HG02623 (cell line): ENCODE results near the gene MICAL1.

Experiments used
- ATAC-seq: cut with Tn5 transposase; IDR thresholded peaks from one replicate; pipeline ENCODE4 v1.9.1; 2021; ENCODE audit warnings: moderate library complexity; ENCODE audit not compliant: unreplicated experiment

Gene MICAL1, protein sequence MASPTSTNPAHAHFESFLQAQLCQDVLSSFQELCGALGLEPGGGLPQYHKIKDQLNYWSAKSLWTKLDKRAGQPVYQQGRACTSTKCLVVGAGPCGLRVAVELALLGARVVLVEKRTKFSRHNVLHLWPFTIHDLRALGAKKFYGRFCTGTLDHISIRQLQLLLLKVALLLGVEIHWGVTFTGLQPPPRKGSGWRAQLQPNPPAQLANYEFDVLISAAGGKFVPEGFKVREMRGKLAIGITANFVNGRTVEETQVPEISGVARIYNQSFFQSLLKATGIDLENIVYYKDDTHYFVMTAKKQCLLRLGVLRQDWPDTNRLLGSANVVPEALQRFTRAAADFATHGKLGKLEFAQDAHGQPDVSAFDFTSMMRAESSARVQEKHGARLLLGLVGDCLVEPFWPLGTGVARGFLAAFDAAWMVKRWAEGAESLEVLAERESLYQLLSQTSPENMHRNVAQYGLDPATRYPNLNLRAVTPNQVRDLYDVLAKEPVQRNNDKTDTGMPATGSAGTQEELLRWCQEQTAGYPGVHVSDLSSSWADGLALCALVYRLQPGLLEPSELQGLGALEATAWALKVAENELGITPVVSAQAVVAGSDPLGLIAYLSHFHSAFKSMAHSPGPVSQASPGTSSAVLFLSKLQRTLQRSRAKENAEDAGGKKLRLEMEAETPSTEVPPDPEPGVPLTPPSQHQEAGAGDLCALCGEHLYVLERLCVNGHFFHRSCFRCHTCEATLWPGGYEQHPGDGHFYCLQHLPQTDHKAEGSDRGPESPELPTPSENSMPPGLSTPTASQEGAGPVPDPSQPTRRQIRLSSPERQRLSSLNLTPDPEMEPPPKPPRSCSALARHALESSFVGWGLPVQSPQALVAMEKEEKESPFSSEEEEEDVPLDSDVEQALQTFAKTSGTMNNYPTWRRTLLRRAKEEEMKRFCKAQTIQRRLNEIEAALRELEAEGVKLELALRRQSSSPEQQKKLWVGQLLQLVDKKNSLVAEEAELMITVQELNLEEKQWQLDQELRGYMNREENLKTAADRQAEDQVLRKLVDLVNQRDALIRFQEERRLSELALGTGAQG

DNA sequence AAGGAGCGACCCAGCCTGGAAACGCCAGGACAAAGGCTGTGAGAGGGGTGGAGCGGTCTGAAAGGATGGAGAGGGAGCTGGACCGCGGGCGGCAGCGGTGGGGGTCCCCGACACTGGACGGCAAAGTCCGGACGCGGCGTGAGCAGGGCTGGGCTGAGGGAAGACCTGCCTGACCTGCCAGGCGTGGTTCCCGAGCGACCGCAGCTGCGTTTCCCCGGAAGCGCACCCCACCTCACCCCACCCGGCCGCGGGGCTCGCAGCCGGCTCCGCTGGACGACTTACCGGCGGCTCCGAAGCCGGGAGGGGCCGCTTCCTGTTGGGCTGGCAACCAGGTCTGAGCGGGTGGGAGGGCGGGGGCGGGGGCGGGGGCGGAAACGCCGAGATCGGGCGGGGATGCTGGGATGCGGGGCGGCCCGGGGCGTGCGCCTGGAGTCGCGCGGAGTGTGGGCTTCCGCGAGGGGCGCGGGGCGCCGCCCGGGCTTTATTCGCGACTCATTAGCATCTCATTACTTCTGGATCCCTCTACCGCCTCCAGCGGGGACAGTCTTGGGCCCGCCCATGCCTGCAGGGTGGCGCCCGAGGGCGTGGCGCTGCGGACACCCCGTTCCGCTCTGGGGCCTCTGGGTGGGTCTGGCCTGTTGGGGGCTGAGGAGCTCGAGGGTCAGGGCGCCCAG is at the start of gene MICAL1:
TSS of gene MICAL1 (minus strand) at position 336 of the 674 bp plus-strand sequence. CDS start 1,576 bp downstream, outside the sequence.
- ATAC-seq = peak; percentile 56

DNA sequence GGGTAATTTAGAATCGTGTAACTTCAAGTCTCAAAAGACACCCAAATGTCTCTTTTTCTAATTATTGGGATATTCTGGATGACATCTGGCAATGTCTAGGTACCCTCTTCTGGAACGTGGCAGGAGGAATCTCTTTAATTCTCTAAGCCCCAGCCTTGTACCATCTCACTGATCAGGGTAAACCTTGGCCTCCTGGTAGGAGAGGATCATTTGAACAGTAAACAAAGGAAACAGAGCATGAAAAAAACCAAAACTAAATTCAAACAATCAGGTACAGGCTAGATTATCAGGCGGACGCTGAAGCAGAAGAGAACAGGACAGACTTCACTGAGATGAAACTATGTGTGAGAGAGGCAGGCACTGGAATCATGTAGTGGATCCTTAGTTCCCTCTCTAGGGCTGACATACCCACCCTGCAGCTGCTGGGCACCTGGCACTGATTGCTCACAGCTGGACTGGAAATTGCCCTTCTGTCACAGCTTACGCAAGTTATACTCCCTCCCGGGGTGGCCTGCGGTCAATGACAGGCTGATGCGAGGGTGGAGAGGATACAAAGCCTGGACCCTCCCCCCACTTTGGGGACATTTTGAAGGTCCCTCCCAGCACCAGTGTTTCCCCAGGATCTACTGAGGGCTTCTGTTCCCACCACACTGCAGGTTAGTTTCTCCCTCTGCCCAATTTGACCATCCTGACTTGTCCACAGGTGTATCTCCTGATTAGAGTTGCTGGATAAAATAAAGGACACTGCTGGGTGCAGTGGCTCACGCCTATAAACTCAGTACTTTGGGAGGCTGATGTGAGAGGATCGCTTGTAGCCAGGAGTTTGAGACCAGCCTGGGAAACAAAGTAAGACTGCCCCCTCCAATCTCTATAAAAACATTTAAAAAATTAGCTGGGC is 48.0 kb upstream of the MICAL1 start:
- no peak for ATAC-seq

DNA sequence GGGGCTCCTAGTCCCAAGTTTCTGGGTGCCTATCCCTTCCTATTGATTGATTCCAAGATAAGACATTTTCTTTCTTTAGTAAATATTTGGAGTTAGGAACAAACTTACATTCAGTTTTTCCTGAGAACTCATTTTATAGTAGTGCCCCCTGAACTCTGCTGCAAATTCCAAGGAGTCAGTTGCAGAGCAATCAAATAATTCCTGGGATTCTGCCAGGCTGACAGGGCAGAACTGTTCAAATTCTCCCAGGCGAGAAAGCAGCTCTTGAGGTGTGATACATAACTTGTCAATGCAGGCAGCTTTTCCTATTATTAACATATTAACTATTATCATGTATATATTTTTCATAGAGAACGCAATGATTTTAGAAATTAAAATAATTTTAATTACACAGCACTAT is 43.4 kb upstream of the MICAL1 start:
- ATAC-seq = no peak

DNA sequence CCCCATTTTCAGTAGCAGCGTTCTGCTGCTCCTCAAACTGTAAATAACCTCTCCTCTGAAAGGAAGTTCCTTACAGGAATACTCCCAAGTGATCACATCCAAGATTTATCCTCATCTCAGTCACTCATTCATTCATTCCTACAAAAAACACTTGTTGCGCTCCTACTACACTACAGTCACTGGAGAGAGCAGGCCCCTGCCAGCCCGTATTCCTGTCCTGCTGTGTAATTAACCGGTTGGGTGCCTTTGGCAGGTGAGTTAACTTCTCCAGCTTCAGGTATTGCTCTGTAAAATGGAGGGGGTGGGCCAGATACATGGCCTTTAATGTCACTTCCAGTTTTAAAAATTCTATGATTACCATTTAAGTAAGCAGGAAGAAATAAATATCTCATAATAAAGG is 42.5 kb upstream of the MICAL1 start:
- ATAC-seq = no peak

DNA sequence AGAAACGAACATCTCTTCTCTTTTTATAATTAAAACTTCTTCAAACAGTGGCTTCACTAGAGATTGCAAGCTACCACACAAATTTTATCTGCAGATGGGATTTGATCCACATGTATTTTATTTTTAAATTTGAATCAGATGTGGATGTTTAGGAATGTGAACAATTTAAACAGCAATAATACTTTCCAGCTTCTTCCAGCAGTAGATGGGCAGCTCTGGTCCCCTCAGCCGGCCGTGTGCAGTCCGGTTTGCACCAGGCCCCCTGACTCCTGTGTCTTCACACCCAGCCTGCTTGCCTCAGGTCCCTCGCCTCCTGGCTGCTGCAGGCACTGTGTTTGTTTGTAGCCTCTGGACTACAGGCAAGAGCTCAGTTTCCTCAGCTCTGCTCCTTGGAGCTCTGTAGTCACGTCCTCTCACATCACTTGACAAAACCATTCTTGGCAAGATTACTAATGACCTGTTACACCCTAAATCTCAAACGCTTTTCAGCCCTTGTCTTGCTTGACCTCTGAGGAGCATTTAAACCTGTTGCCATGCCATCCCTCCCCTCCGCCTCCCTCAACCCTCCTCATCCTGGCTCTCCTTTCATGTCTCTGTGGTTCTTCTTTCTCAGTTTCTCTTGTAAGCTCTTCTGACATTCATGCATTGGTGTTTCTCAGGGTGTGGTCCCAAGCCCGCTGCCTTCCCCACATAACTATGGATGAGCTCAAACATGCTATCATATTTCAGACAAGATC is 40.6 kb upstream of the MICAL1 start:
- ATAC-seq = no peak

DNA sequence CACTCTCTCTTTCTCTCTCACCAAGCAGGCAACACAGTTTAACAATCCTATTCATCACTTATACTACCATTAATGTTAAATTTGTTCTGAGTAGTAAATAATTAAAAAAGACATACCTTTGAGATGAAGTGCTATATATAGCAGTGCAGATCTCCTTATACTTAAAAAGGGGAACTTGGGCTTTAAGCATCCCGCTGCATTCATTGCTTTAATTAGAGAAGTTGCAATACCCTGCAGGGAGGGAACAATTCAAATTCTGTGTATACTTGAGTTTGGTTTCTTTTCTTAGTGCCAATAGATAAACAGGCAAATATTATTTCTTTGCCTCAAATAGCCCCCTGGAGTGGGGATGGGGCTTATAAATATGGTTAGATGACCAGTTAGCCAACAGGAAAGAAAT is 38.3 kb upstream of the MICAL1 start:
- no peak for ATAC-seq

DNA sequence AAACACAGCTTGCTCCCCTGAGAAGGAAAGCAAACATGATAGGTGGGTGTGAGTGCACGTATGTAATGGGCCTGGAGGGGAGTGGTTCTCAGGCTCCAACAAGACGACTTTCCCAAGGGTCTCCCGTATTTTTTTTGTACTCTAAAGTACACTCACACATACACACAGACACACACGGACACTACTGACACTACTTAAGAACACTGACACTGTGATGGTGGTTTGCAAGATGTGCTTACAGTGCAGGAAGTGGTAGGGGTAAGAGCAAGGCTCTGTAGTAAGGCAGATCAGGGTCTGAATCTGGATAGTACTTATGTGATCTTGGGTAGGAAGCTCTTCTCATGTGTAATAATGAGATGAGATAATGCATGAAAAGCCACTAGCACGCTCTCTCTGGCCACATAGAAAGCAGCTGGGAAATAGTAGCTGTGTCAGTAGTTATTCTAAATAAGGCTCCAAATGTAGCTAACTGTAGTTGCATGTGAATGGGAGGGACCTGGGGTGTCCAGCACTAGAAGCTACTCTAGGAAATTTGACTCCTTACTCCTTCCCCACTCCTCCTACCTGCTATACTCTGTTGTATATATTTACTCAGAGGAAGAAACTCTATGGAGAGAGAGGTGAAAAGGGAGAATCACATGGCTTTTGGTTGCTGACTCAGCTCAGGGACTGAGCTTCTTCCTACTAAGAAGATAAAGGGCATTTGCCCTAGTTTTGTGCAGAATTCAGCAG is 35.8 kb upstream of the MICAL1 start:
- ATAC-seq = no peak

DNA sequence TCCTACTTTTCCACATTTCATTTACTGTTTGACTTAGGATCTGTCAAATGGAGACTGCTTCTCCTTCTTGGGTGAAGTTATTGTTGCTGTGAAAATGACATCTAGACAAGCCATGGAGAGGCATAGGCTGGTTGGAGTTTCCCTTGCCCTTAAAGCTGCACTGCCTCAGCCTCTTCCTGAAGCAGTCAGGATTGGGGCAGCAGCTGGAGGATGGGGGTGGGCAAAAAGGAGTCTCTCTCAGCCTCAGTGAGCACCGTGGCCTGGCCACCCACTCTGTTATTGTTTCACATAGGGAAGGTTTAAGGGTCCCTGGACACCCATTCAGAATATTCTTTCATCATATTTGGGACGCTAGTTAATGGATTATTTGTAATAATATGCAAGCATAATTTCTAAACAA is 35.1 kb upstream of the MICAL1 start:
- ATAC-seq = no peak

DNA sequence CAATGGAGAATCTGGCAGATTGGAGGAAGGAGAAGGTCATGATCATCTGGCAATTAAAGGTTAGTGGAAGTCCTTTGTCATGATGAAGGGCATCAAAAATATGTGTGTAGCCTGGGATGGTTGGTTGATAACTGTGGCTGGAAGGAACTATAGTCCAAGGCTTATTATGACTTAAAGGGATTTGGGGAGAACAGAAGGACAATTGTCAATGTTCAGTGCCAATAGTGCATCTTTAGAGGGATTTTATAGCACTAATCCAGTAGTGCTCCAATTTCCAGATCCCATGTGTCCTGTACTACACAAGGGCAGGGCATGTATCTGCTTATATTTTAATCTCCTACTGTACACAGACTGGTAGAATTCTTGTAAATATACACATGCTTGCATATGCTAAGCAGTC is 32.4 kb upstream of the MICAL1 start:
- no peak for ATAC-seq

DNA sequence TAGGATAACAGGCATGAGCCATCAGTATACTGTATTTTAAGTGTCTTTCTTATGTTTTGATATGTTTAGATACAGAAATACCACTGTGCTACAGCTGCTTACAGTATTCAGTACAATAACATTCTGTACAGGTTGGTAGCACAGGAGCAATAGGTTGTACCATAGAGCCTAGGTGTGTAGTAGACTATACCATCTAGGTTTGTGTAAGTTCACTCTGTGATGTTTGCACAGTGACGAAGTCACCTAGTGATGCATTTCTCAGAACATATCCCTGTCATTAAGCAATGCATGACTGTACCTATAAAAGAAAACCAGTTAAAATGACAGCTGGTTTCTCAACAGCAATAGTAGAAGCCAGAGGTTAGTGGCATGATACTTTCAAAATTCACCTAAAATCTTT is 30.5 kb upstream of the MICAL1 start:
- ATAC-seq = no peak

DNA sequence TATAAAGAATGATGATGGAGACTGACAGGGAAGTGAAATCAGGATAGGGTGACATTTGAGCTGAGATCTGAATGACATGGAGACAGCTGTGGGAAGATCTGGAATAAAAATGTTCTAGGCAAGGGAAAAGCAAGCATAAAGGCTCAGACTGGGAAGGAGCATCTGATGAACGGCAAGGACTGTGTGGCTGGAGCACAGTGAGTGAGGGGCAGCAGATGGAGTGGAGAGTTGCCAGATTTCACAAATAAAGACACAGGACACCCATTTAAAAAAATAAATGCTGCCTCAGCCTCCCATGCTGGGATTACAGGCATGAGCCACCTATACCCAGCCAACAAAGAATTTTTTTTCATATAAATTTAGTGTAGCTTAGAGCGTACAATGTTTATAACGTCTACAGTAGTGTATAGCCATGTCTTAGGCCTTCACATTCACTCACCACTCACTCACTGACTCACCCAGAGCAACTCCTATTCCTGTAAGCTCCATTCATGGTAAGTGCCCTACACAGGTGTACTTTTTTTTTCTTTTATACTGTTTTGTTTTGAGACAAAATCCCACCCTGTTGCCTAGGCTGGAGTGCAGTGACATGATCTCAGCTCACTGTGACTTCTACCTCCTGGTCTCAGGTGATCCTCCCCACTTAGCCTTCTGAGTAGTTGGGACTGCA is 29.8 kb upstream of the MICAL1 start:
- no peak for ATAC-seq

DNA sequence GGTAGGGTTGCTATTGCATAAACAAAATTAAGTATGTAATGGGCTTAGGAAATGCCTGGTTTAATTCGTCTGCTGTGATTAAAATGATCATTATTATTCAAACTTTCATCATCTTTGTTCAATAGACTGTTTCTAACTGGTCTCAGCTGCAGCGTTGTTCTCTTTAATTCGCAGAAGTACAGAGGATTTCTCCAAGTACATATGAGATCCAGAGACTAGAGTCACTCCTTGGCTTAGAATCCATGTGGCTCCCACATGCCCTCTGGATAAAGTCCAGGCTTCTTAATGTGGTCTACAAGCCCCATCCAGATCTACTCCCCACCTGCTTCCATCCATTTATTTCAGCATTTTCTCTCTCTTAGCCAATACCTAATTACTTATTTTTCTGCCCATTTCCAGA is 28.6 kb upstream of the MICAL1 start:
- no peak for ATAC-seq

DNA sequence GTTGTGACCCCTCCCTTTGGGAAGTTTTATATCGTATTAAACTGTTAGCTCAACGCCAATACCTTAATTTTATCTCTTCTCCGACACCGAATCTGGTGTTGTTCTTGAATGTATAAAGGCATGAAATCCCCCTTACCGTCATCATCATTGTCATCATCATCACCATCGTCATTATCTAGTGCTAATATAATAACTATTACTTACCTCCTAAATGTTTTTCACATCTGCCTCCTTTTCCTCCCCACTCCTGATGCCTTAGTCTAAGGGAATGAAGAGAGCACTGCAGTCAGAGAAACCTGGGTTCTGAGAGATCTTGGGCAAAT is 28.1 kb upstream of the MICAL1 start:
- no peak for ATAC-seq

DNA sequence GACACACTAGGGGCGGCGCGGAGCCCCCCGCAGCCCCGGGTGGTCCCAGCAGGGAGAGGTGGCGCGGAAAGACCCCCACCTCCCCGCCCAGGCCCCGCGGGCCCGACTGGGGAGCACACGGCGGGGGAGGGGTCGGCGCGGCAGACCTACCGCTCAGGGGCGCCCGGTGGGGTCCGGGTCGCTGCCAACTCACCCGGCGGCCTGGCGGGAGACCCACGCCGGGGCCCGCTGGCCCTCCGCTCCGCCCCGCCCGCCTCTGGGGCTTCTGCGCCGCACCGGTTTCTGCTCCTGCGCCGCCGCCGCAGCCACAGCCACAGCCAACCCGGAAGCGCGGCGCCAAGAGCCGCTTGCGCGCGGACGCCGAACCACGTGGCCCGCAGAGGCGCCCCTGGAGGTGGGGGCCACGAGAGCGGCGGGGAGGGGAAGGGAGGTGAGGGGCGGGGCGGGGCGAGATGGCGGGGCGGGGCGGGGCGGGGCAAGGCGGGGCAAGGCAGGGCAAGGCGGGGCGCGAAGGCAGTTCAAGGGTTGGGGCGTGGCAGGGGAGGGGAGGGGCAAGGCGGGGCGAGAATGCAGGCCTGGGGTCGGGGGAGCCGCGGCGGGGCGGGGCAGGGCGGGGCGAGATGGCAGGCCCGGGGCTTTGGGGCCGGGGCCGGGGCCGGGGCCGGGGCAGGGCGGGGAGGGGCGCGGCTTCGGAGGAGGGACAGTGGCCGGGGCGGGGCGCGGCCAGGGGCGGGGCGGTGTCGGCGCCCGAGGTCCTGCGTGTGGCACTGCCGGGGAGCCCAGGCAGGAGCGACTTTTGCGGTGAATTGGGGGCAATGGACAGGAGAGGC is 27.5 kb upstream of the MICAL1 start, which contains the start of gene ZBTB24:
TSS of gene ZBTB24 (minus strand) at position 315 of the 830 bp plus-strand sequence. CDS start 1,193 bp downstream, outside the sequence.
- peak; percentile 88 for ATAC-seq

DNA sequence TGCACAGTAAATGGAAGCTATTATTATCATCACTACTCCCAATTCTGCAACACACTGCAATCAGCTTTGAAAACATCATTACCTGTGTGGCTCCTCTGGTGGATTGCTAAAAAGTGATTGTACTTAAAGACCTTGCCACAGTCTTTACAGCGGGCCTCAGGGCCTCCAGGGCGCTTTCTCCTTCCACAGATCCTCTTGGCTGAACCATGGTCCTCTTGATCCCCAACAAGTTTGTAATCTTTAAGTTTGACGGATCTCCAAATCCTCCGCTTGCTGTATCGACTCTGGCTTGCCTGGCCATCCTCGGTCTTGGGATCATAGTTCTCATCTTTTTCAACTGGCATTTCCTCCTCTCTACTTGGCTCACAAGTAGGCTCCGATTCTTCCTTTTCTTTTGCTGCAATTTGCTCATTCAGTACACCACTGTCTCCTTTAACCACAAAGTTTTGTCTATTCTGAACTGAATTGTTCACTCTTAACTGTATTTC is 25.5 kb upstream of the MICAL1 start:
- no peak for ATAC-seq

DNA sequence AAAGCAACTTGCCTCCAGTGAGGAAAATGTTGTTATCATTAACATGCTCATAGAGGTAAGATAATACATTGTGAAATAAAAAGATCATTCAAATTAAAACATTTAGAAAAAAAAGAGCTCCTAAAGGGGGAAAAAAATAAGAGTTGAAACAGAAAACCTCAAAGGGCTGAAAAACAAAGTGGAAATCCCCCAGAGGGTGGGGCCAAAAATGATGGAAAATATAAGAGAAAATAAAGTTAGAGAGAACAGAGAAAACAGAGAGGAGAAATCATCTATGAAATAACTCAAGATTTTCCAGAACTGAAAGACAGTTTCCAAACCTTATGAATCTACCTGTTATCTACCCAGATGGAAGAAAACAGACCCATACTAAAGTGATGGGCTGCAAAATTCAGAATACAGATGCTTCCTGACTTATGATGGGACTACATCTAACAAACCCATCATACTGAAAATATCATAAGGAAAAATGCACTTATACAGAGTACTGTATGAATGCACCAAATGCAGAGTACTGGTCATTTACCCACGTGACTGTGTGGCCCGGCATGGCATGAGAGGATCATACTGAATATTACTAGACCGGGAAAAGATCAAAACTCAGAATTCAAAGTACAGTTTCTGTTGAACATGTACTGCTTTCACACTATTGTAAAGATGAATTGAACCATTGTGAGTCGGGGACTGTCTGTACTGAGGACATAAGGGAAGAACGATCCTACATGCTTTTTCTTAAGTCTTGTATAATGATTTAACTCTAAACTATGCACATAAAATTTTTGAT is 23.5 kb upstream of the MICAL1 start:
- ATAC-seq = no peak
